Activated CD8-positive, alpha-beta memory T cell treated with anti-CD3 and anti-CD28 coated beads for 48 hours (primary cell): Measurements from ENCODE around the gene CELSR3.

Experiments used
- DNase-seq, 3 experiments: peaks; one replicate each; pipeline ENCODE4 v3.0.0-alpha.2; 2020; ENCODE audit warnings: low read depth in 2 of 3, low spot score in 2 of 3

The CELSR3 gene

DNA sequence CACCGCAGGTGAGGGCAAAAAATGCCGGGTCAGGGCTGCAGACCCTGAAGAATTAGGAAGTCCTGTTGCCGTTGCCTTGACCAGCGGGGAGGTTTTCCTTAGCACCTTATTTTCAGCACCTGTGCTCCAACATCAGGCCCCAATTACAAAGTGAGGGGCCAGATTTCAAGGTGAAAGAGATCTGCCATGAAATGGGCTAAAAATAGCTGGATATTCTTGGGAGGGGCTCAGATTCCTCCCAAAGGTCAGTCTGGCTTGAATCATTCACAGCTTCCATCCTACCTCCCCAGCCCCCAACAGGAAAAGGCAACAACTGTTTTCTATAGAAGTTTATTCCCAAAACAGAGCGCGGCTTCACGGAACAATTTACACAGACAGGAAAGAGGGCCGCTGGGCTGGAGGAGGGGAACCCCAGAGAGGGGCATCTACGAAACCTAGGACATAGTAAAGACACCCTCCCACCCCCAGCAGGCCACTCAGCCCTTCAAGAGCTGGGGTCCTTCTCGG is 26.5 kb downstream of the CELSR3 start:
- DNase-seq: no peak

DNA sequence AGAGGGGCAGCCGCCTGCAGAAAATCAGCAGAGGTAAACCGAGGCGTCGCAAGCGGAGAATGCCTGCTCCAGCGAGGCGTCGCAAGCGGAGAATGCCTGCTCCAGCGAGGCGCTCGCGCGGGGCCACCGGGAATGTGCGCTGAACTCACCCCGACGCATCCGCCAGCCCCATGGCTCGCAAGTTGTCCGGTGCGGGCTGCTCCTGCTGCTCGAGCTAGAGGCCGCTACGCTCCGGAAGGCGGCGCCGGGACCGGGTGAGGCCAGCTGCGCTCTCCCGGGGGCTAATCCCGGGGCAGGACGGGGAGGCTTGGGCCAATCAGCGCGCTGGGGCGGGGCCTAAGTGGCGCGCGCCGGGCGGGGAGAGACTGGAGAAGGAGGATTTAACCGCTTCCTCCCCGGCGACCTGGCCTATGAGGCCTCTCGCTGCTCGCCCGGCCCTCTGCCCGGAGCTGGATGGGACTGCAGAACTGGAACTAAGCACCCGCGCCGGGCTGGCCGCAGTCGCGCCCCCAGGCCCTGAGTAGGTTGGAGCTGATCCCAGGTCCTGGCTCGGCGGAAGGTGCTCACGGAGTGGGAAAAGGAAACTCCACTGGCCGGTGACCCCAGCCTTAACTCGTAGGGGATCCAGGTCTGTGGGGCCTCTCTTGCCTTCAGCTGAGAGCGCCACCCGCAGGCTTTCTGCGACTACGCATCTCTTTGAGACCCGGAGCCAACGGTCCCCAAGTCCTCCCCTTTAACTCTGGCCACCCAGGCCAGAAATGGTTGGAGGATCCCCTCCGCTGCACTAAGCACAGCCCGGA is 27.3 kb downstream of the CELSR3 start, which contains the start of gene SLC26A6:
Gene SLC26A6, minus strand, starts transcription at position 240 of the 800 bp plus-strand sequence. Its CDS starts 68 bp downstream, at position 172.
- peak; percentile 87 to 94 (median 89) for DNase-seq

DNA sequence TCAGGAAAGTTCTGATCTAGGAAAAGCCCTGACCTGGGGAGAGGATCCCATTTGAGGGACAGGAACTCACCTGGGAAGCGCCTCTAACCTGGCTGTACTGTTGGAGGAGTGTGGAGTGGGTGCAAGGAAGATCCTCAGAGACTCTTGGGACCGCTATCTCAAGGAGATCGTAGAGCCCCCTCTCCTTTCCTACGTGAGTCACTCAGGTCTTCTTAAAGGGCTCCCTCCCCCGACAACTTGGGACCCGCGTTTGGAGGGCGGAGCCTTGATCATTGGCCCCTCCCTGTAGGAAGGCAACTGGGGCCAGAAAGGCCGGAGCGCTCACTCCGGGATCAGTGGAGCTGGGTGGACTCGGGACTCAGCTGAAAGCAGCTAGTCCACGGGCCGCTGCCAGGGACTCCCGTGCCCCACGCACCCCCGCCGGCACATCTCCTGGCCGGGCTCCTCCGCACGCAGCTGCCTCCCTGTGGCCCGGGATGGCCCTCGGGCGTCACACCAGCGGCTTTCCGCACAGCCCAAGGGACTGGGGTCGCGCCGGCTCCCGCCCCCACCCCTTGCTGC is 27.9 kb downstream of the CELSR3 start:
- peak in 2 of 3 experiments; percentile 22 to 28 for DNase-seq

DNA sequence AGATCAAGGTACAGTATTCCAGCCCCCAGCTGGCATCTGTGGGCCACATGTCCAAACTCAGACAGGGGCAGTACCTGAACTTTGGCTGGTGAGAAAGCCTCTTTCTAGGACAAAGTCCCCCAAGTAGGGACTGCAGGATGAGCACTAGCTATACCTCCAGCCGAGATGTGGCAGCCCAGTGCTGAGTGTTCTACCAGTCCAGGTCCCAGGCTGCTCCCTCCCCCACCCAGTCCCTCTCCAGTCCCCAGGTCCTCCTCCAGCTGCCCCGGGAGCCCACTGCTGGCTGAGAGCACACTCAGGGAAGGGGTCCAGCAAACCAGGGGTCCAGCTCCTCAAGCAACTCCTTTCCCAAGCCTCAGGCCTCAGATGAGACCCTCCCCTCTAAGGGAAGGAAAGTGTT is 28.9 kb downstream of the CELSR3 start:
- DNase-seq: no peak

DNA sequence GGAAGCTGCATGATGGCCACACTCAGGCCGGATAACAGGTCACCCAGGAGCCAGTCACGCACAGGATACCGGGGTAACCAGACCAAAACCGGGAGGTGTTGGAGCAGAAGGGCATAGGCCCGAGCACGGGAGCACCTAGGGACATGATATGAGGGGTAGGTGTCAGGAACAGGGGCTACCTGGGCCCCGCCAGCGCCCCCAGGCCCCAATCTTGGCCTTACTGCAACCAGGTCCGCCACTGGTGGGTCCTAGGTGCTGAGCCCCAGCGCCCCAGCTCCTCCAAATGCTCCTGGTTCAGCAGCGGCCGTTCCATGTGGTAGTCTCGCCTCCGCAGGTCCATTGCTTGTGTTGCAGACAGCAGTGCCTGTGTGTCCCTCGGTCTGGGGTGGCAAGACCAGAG is 29.4 kb downstream of the CELSR3 start:
- DNase-seq: no peak

DNA sequence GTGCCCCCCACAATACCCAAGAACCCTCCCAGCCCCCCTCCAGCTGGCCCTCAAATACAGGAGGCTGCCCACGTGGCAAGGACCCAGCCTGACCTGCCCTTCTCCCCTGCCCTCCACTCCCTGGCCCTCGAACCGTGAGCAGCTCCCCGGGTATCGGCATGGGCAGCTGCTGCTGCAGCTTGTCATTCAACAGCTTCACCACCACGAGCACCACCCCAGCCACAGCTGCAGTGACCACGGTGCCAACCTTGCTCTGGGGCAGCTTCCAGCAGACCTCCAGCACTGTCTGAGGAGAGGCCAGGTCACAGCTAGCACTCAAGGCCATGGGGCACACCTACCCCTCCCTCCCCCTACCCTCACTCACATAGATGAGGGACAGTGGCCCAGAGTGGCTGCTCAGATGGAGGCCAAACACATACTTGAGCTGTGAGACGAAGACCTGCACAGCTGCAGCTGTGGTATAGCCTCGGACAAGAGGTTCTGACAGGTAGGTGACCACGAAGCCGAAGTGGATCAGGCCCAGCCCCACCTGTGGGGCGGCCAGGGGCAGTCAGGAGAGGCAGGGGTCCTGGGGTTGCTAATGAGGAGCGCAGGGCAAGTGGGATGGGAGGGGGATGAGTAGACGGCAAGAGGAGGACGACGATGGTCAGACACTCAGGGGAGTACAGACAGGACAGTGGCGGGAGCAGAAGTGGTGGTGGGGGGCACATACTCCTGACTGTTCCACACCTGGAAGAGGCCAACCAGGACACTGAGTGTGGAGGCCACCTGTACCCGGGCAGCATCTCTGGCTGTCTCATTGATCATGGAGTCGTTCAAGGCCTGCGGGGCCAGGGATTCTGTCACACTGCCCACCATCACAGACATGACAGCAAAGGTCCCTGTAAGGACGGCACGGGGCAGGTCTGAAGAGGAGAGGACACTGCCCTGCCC is 30.9 kb downstream of the CELSR3 start:
- no peak for DNase-seq

DNA sequence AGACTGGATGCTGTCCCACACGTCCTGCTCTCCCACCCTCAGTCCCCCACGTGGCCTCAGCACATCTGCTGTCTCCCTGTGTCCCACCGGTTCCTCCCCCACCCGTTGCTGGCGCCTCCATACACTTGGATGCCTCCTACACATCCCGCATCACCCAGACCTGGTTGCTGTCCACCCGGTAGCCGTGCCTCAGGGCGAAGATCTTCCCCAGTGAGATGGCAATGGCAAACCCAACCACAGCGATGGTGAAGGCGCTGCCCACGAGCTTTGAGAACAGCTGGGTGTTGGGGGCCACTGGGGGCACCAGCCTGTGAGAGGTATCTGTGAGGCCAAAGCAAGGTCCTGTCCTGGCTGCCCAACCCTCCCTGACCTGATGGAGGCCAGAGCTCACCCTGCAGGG is 31.9 kb downstream of the CELSR3 start:
- DNase-seq: no peak

DNA sequence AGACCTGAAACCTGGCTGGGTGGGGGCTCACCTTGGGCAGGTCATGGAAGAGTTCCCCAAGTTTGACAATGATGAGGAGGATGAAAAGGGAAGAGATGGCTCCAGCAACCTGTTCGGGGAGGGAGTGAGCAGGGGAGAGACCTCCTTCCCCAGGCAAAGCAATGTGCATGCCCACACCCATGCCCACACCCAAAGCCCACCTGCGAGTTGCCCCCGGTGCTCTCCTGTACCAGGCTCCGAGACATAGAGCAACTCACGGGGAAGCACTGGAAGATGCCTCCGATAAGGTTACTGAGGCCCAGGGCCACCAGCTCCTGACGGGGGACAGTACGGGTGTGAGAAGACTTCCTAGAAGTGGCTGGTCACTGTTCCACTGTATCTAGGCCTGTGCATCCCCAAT is 32.3 kb downstream of the CELSR3 start:
- DNase-seq: no peak

DNA sequence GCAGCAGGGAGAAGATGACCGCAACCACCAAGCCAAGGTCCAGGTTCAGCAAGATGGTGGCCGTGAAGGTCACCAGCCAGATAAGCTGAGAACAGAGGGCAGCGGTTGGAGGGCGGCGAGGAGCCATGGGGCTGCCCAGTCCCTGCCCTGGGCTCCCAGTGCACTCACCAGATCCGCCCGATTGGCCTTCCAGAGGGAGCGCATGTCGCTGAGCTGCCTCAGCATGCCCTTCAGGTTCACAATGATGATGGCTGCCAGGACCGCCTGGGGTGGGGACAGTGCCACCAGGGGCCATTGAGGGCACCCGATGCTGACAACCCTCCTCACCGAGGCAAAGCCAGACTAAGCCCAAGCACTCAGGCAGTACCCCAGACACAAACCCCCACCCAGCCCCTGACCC is 32.8 kb downstream of the CELSR3 start:
- DNase-seq: no peak

DNA sequence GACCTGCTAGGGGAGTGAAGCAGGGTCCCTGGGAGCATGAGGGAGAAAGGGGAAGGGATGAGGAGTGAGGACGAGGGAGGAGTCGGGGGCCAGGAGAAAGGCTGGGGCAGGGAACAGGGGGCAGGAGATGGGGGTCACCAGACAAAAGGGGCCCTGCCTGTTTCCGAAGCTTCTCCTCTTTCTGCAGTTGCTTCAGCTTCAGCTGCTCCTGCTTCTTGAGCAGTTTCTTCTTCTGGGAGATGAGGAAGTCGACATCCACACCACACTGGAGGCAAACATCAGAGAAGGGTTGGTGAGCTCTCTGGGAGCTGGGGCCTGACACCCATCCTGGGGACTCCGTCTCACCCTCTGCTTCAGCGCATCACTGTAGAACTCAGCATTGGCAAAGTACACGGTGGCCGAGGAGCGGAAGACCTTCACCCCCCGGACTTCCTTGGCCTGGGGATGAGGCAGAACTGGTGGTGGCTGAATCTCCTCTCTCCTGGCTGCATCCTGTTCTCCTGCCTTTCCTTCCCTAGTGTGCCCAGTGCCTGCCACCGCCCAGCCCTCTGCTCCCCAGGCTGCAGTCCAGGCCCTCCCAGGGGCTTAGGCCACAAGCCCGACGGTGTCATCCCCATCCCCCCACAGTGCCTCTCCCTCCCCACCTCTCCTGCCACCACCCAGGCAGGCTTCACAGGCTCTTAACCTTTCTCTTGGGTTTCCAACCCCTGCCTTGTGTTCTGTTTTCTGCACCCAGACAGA is 34.2 kb downstream of the CELSR3 start:
- DNase-seq: no peak

DNA sequence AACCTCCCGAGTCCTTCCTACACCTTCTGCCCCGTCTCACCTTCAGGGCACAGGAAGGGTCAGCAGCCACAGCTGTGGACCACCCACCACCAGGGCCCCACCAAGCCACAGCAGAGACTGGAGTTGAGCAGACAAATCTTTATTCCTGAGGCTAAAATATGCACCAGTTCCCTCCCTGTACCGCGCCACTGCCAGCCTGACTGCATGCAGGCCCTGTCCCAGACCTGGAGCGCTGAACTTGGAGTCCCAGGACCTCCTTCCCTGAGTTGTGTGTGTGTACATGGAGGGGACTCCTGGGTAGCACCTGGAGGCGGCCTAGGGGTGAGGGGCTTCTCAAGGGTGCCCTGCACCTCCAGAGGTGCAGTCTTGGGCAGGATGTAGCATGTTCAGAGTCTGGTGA is 37.1 kb downstream of the CELSR3 start:
- DNase-seq: no peak

DNA sequence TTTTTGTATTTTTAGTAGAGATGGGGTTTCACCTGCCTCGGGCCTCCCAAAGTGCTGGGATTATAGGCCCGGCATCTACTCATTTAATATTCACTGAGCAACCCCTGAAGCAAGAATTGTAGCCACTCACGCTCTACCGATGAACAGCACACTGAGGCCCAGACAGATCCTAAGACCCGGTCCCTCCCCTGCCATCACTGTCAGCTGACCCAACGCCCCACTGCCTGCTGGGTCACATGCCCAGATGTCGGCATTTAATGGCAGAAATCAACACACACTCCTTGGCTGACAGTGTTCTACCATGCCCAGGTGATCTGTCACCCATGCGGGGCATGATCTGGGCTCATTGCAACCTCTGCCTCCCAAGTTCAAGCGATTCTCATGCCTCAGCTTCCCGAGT is 37.9 kb downstream of the CELSR3 start:
- no peak for DNase-seq

DNA sequence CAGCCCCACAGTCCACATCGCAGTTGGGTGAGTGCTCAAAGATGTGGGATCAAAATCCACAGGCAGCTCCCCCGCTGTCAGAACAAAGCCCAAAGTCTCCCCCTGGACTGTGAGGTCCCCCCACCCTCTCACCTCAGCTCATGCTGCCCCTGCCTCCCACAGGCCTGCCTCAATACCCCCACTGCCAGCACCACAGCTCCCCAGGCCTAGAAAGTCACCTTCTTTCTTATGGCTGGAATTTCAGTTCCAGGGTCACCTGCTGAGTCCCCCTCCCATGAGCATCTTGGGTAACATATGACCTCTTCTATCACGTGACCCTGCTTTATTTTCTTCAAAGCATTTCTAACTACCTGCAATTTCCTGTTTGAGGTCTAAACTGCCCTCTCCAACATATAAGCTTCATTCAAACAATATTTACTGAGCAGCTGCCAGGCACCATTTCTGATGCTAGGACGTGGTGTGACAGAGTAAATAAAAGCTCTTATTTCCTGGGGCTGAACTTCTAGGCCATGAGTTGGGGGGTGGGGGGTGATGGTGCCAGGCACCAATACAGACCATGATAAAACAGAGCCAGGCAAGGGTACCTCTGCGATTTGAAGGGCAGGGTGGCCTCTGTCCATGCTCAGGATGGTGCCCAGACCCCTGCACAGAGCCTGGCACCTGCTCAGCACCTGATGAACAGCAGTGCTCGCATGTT is 38.7 kb downstream of the CELSR3 start:
- DNase-seq: no peak

DNA sequence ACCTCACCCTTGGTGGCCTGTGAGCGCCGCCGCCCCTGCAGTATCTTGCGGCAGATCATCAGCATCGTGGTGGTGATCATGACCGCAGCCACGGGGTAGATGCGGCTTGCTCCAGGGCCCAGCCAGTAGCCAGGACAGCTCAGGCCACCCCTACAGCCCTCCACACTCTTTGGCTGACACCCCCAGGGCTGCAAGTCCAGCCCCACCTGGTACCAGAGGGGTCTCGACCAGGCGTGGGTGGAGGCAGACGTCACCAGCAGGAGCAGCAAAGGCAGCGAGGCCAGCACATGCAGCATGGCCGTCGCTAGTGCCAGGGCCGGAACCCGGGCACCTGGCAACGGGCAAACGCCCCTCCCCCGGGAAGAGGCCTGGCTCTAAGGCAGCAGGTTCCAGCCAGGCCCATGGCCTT is 41.2 kb downstream of the CELSR3 start, which contains the start of gene TMEM89:
Gene TMEM89, minus strand, starts transcription at position 309 of the 409 bp plus-strand sequence. Its CDS starts 13 bp downstream, at position 296.
- DNase-seq: no peak

DNA sequence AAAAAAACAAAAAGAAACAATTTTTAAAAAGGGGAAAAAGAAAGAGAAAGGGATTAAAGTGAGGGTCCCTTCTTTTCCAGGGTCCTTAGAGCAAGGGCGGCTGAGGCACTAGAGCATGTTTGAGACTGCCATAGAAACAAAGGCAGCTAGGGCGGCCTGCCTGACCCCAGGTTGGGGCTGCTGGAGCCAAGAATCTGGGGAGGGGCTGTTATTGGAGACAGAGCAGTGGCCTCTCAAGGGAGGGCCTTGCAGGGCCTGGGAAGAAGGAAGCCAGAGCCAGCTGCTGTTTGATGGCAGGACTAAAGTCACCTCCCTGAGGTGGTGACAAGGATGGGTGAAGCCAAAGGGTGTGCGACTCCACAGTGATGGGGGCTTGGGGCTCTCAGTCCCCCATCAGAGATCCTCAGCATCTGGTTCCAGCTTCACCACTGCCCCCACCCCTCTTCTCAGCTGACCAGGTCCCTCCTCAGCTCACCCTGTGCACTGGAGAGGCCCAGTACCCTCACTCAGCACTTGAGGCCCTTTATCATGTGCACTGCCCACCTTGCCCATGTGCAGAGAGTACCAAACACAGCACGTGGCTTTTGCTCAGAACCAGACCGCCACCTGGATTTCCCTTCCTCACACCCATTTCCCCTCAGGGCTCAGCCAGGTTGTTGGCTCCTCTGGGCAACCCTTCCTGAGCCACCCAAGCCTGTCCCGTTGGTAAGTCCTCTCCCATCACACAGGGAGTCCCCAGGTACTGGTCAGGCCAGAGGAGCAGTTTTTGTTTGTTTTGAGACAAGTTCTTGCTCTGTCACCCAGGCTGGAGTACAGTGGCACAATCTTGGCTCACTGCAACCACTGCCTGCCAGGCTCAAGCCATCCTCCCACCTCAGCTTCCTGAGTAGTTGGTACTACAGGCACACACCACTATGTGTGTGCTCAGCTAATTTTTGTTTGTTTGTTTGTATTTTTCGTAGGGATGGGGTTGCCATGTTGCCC is 42.9 kb downstream of the CELSR3 start:
- no peak for DNase-seq

DNA sequence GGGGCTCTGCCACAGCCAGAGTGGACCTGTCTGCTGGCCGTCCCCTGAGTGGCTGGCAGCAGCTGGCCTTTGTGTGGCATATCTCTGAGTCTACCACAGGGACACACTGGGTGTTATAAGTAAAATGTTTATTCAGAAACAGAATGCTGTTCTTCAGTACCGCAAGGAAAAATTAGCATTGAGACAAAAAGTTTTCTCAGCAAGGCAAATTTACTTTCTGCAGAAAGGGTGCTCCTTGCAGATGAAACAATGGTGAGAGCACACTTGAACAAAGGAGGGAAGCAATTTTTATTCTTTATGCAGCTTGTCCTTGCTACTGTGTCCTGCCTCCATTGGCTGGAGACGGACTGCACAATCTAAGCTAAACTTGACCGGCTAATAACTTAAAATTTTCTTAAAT is 45.1 kb downstream of the CELSR3 start:
- no peak for DNase-seq

DNA sequence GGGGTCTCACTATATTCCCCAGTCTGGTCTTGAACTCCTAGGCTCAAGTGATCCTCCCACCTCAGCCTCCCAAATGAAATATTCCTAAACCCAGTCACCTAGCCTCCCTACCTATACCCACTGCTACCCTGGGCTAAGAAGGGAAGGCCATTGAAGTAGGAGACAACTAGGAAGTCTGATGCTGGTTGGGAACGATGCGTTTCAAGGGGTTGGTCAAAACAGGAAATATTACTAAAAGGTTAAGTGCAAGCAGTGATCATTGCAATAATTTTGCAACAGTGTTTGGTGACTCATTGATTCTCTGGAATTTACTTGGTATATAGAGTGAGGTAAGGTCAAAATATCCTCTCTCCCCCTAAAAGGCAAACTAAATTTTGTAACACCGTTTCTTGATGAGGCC is 48.6 kb downstream of the CELSR3 start:
- no peak for DNase-seq

DNA sequence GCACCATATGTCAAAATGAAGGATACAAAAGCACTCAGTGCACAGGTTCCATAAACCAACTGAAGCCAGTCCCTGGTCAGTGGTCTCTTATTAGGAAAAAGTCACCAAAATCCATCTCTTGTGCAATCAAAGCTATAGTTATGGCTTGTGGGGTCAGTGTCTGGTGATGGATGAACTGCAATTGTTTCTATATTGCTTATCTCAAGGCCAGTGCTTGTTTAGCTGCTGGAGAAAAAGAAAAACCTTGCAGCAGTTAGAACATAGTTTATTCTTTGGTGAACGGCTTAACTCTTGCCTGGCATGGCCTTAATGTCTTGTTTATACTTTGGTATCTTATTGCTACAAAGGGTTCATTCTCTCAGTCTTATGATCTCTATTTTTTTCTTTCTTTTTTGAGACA is 50.4 kb downstream of the CELSR3 start:
- no peak for DNase-seq
